Hepatocyte (in vitro differentiated cells): Measurements from ENCODE around the gene CRACDL.

Experiments used
- CTCF ChIP-seq: fragments of 200-600 bp; sonication (generic); IDR thresholded peaks from 2 replicates; pipeline ENCODE4 v1.5.1; 2016; ENCODE audit warnings: antibody characterized with exemption, mild to moderate bottlenecking; ENCODE audit not compliant: poor library complexity
- EZH2 ChIP-seq: fragments of 200-600 bp; sonication (generic); IDR thresholded peaks from 2 replicates; pipeline ENCODE4 v1.6.1; 2016; ENCODE audit warnings: antibody characterized with exemption, mild to moderate bottlenecking, borderline replicate concordance
- EZH2phosphoT487 ChIP-seq: fragments of 200-600 bp; sonication (generic); IDR thresholded peaks from one replicate; pipeline ENCODE4 v1.6.1; 2018; ENCODE audit warnings: antibody characterized with exemption, mild to moderate bottlenecking, low read depth, moderate library complexity; ENCODE audit not compliant: unreplicated experiment, severe bottlenecking

- no peak for TF ChIP-seq CTCF
- no peak for TF ChIP-seq EZH2
- TF ChIP-seq EZH2phosphoT487 = no peak
Measured at GRCh38 chr2:98816281-98816680, 119.7 kb downstream of the CRACDL start.
